ENCODE measurements around the gene ARL4D. TPM values are rescaled to one million over a fixed set of nuclear protein-coding genes. Genes with fewer than 3 reads are reported as not detected.

The ARL4D gene
- polyA plus RNA-seq, 1 donor from 2014 or later, result 10.6 TPM

- Histone ChIP-seq H3K4me2 (ENCODE audit: low read length) (no peak overlapping the region), H2AFZ (ENCODE audit: low read depth, low read length) (no peak overlapping the region), H4K20me1 (ENCODE audit: insufficient read depth) (no peaks in the 10 kb centered on the region), H3K27ac (ENCODE audit: low read length) (no peak overlapping the region), H3K27me3 (ENCODE audit: insufficient read depth, low read depth, low read length) (no peaks in the 10 kb centered on the region), H3K79me2 (replicated peaks; ENCODE audit: insufficient read depth, low read length) (peaks cover 31% of the 10 kb centered on the region), H3K9me3 (ENCODE audit: low read length) (no peaks in the 10 kb centered on the region), H3K4me3 (ENCODE audit: low read length) (peak overlapping the region; percentile 84), H3K9ac (ENCODE audit: low read length) (no peak overlapping the region), H3F3A (ENCODE audit: insufficient read depth, low read length, poor library complexity, severe bottlenecking) (no peaks in the 10 kb centered on the region), H3K9me2 (ENCODE audit: insufficient read depth, low read length) (no peaks in the 10 kb centered on the region), H3K36me3 (ENCODE audit: insufficient read depth, low read length) (no peaks in the 10 kb centered on the region)
- TF ChIP-seq REST (IDR thresholded peaks at IDR 0.05; ENCODE audit: borderline replicate concordance) (no peak), MXI1 (conservative IDR thresholded peaks at IDR 0.05; ENCODE audit: poor library complexity, severe bottlenecking) (no peak), EZH2 (IDR thresholded peaks at IDR 0.05; ENCODE audit: borderline replicate concordance, insufficient read depth, low read length, poor library complexity, severe bottlenecking) (no peak), TAF1 (IDR thresholded peaks at IDR 0.05; ENCODE audit: low read depth) (no peak), EP300 (conservative IDR thresholded peaks at IDR 0.05; ENCODE audit: poor library complexity, severe bottlenecking) (no peak), CTCF (IDR thresholded peaks at IDR 0.05; ENCODE audit: poor library complexity, severe bottlenecking) (no peak), POLR2AphosphoS5 (IDR thresholded peaks at IDR 0.05) (no peak), RAD21 (conservative IDR thresholded peaks at IDR 0.05) (no peak)
Measured at GRCh38 chr17:43400943-43401717, 2.3 kb downstream of the ARL4D start.

GRCh38 chr17:43402078-43402477 lies 3.3 kb downstream of the ARL4D start:
- no peaks in the 10 kb centered on the region for H3K36me3 ChIP-seq (ENCODE audit: insufficient read depth, low read length)
- H3K27ac ChIP-seq (ENCODE audit: low read length), result no peak overlapping the region
- H4K20me1 ChIP-seq (ENCODE audit: insufficient read depth), result no peaks in the 10 kb centered on the region
- no peak overlapping the region for H2AFZ ChIP-seq (ENCODE audit: low read depth, low read length)
- H3K4me2 ChIP-seq (ENCODE audit: low read length), result no peak overlapping the region
- H3K9me3 ChIP-seq (ENCODE audit: low read length), result no peaks in the 10 kb centered on the region
- no peak for TF ChIP-seq RAD21 (conservative IDR thresholded peaks at IDR 0.05)
- TF ChIP-seq CTCF (IDR thresholded peaks at IDR 0.05; ENCODE audit: poor library complexity, severe bottlenecking), result no peak
- no peak for TF ChIP-seq SMC3 (conservative IDR thresholded peaks at IDR 0.05; ENCODE audit: poor library complexity)
- no peak for TF ChIP-seq EP300 (conservative IDR thresholded peaks at IDR 0.05; ENCODE audit: poor library complexity, severe bottlenecking)
- no peak for TF ChIP-seq MXI1 (conservative IDR thresholded peaks at IDR 0.05; ENCODE audit: poor library complexity, severe bottlenecking)
- no peak for TF ChIP-seq POLR2AphosphoS5 (IDR thresholded peaks at IDR 0.05)
- TF ChIP-seq TAF1 (IDR thresholded peaks at IDR 0.05; ENCODE audit: low read depth), result no peak
- TF ChIP-seq EZH2 (IDR thresholded peaks at IDR 0.05; ENCODE audit: borderline replicate concordance, insufficient read depth, low read length, poor library complexity, severe bottlenecking), result no peak
- no peak for TF ChIP-seq REST (IDR thresholded peaks at IDR 0.05; ENCODE audit: borderline replicate concordance)
- no peak overlapping the region for H3K4me3 ChIP-seq (ENCODE audit: low read length)
- H3K79me2 ChIP-seq (replicated peaks; ENCODE audit: insufficient read depth, low read length), result peaks cover 31% of the 10 kb centered on the region
- no peak overlapping the region for H3K9ac ChIP-seq (ENCODE audit: low read length)
- H3K9me2 ChIP-seq (ENCODE audit: insufficient read depth, low read length), result no peaks in the 10 kb centered on the region
- no peaks in the 10 kb centered on the region for H3F3A ChIP-seq (ENCODE audit: insufficient read depth, low read length, poor library complexity, severe bottlenecking)
- no peaks in the 10 kb centered on the region for H3K27me3 ChIP-seq (ENCODE audit: insufficient read depth, low read depth, low read length)
